GM13977 (cell line): ENCODE results near the gene FAM118B.
"Not testable (repeated sequence)": the region's sequence is repeated elsewhere in the genome, so short reads cannot be mapped to it uniquely, and the experiment has no call there.

ENCODE experiments used
- DNase-seq: peaks from one replicate; pipeline ENCODE4 v3.0.0; 2012; ENCODE audit warnings: low spot score
- in situ Hi-C: fragments of 300-500 bp; cut with MboI; formaldehyde crosslinking; loops from one replicate; pipeline ENCODE4 v1.12.0; 2022; ENCODE audit warnings: low sequenced_read_pairs, low pct_unique_long_range_greater_than_20kb, mixed read lengths, inconsistent platforms; ENCODE audit not compliant: unreplicated experiment
- TF ChIP-seq, protein P1 (sequence below): IDR thresholded peaks from 2 replicates; pipeline ENCODE4 v1.5.1; 2012; ENCODE audit warnings: mild to moderate bottlenecking, control low read depth; ENCODE audit not compliant: insufficient read depth; ENCODE audit errors: extremely low read depth, missing control alignments

The FAM118B gene

DNA sequence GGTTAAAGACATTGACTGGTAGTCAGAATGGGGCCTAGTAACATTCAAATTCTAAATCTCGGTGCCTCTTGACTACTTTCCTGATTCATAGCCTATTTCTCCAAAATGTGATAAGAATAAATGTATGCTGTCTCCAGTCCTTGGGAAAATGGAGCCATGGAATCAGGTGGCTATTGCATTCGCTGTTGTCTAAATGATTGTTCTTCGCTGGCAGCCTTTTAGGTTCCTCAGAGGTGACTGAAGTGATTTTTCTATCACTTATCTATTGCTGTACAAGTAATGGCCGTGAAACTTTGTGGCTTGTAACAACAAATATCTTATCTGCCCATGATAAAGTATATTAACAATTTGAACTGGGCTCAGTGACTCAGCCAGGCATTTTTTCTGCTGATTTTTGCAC, 41.7 kb downstream of the FAM118B start:
- in situ Hi-C loops = no loop called here
- TF ChIP-seq, protein P1, sequence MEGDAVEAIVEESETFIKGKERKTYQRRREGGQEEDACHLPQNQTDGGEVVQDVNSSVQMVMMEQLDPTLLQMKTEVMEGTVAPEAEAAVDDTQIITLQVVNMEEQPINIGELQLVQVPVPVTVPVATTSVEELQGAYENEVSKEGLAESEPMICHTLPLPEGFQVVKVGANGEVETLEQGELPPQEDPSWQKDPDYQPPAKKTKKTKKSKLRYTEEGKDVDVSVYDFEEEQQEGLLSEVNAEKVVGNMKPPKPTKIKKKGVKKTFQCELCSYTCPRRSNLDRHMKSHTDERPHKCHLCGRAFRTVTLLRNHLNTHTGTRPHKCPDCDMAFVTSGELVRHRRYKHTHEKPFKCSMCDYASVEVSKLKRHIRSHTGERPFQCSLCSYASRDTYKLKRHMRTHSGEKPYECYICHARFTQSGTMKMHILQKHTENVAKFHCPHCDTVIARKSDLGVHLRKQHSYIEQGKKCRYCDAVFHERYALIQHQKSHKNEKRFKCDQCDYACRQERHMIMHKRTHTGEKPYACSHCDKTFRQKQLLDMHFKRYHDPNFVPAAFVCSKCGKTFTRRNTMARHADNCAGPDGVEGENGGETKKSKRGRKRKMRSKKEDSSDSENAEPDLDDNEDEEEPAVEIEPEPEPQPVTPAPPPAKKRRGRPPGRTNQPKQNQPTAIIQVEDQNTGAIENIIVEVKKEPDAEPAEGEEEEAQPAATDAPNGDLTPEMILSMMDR = no peak
- no peak for DNase-seq

DNA sequence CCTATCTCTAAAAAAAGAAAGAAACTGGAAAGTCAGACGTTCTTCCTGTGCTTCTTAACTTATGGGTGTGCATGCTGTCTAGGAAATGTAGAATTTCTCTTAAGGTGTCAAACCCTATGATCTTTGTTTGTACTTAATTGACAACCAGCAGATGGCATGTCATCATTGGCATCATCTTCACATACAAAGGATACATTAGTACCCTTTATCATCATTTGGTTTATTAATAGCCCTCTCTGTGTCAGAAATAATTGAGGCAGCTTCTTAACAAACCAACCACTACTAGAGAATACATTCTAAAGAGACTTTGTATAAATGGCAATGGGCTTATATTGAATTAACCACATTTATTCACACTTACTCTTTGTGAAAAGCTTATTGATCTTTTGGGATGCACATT, 43.2 kb downstream of the FAM118B start:
- in situ Hi-C loops = no loop called here
- no peak for DNase-seq
- TF ChIP-seq, protein P1 = no peak

DNA sequence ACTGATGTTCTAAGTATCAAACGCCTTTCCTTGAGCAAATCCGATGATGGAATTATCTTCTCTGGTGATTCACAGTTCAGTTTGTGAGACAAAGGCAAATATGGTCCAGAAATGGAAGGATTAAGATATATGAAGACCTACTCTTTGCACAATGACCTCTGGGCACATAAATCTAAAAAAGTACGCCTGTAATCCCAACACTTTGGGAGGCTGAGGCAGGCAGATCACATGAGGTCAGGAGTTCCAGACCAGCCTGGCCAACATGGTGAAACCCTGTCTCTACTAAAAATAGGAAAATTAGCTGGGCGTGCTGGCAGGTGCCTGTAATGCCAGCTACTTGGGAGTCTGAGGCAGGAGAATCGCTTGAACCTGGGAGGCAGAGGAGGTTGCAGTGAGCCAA, 43.9 kb downstream of the FAM118B start:
- in situ Hi-C loops, DNase-seq: not testable (repeated sequence)

DNA sequence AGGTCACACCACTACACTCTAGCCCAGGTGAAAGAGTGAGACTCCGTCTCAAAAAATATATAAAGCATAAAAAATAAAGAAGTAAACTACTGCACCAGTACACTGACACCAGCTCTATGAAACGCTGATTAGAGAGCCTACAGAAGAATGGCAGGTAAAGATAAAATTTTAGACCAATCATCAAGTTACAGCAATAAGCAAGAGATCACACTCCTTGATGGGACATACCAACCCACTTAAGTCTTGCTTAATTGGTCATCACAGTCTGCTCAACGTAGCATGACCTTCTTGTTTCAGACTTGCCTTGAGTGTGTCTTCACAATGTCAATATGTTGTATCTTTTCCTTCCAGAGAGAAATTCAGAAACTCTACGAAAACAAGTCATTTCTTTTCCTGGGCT, 44.6 kb downstream of the FAM118B start:
- no peak for DNase-seq
- TF ChIP-seq, protein P1 = no peak
- in situ Hi-C loops = no loop called here

DNA sequence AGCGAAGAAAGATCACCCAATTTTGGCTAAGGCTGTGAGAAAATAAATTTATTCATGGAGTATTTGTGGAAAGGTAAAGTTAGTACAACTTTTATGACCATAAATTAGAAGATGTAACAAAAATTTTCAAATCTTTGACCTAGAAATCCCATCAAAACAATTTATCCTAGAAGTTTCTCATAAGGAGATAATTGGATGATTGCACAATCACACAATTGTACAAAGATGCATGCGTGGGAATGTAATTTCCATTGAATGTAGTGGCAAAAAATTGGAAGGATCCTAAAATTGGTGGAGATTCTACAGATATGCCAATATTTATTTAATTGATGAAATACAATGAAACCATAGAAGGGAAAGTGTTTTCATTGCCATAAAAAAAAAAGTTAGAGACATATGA, 45.6 kb downstream of the FAM118B start:
- TF ChIP-seq, protein P1 = no peak
- in situ Hi-C loops = no loop called here
- no peak for DNase-seq

DNA sequence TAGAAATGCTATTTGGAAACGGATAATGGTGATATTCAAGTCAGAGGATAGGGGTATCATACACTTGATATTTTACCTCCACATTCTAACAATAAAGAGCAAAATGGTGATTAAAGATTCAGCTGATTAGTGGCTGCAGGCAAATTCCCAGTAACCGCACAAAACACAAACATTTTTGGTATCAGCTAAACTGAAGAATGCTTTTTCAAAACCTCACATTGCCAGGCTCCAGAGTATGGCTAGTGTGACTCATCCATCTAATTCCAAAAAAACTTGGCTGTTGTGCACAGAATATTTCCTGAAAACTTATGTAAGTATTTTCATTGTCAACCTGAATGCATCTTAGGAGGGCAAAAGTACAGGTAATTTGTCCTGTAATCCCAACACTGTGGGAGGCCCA, 46.2 kb downstream of the FAM118B start:
- DNase-seq = no peak
- in situ Hi-C loops = no loop called here
- TF ChIP-seq, protein P1 = no peak

DNA sequence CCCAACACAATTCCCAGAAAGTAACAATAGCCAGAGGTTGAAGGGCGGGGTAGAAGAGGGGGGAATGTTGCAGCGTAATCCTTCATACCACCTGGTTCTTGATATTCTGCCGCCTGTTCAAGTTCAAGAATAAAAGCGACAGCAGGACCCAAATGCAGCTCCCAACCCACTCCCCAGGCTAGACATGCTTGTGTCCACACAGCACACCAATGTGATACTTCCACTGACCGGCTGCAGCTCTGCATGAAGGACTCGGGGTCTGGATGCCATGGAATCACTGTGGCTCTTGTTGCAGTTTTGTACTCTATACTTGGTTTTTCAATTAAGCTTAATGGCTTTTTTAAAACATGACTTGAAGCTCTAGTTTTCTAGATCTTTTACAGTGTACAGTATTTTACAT, 50.6 kb downstream of the FAM118B start:
- TF ChIP-seq, protein P1 = no peak
- in situ Hi-C loops = no loop called here
- no peak for DNase-seq
